ENCODE results near the gene RP2. TPM values are rescaled to one million over a fixed set of nuclear protein-coding genes. Genes with fewer than 3 reads are reported as not detected.

The RP2 gene
- total RNA-seq, 2 donors from 2014 or later = 6.6 to 7.1 TPM

GRCh38 chrX:46823481-46823880 is 13.4 kb upstream of the RP2 start:
- Mint-ChIP-seq H3K4me3 (no peak overlapping the region), H3K27ac (no peak overlapping the region), H3K27me3 (no peaks in the 10 kb centered on the region), H3K9me3 (peaks cover 10% of the 10 kb centered on the region), H3K36me3 (ENCODE audit: low read depth) (no peaks in the 10 kb centered on the region), H3K4me1 (no peaks in the 10 kb centered on the region)
- ATAC-seq (replicated peaks) = no peak

GRCh38 chrX:46831765-46832327 is 5.0 kb upstream of the RP2 start:
- Mint-ChIP-seq H3K36me3 (ENCODE audit: low read depth) (no peaks in the 10 kb centered on the region), H3K27me3 (no peaks in the 10 kb centered on the region), H3K27ac (peak overlapping the region; percentile 36)

GRCh38 chrX:46837558-46838485 is 979 bp downstream of the RP2 start:
- H3K4me1 Mint-ChIP-seq = no peaks in the 10 kb centered on the region
- ATAC-seq (replicated peaks) = peak; percentile 44
- no peaks in the 10 kb centered on the region for H3K9me3 Mint-ChIP-seq
- H3K4me3 Mint-ChIP-seq = peak overlapping the region; percentile 97
- peak overlapping the region; percentile 97 for H3K27ac Mint-ChIP-seq
- H3K27me3 Mint-ChIP-seq = no peaks in the 10 kb centered on the region
- no peaks in the 10 kb centered on the region for H3K36me3 Mint-ChIP-seq (ENCODE audit: low read depth)

More at GRCh38 chrX:46831765-46832327, 5.0 kb upstream of the RP2 start:
- H3K4me1 Mint-ChIP-seq = no peaks in the 10 kb centered on the region
- H3K9me3 Mint-ChIP-seq = no peaks in the 10 kb centered on the region
- no peak overlapping the region for H3K4me3 Mint-ChIP-seq
- ATAC-seq (replicated peaks) = peak; percentile 65

GRCh38 chrX:46838486-46838870 is 1.6 kb downstream of the RP2 start:
- H3K4me1 Mint-ChIP-seq = no peaks in the 10 kb centered on the region
- peak overlapping the region; percentile 97 for H3K4me3 Mint-ChIP-seq

GRCh38 chrX:46838974-46839480 is 2.2 kb downstream of the RP2 start:
- Mint-ChIP-seq H3K27me3 (no peaks in the 10 kb centered on the region), H3K4me3 (peak overlapping the region; percentile 97), H3K36me3 (ENCODE audit: low read depth) (no peaks in the 10 kb centered on the region), H3K27ac (no peak overlapping the region), H3K4me1 (no peaks in the 10 kb centered on the region), H3K9me3 (no peaks in the 10 kb centered on the region)
- no peak for ATAC-seq (replicated peaks)

More at GRCh38 chrX:46838486-46838870, 1.6 kb downstream of the RP2 start:
- Mint-ChIP-seq H3K36me3 (ENCODE audit: low read depth) (no peaks in the 10 kb centered on the region), H3K27me3 (no peaks in the 10 kb centered on the region), H3K9me3 (no peaks in the 10 kb centered on the region), H3K27ac (no peak overlapping the region)
- no peak for ATAC-seq (replicated peaks)

GRCh38 chrX:46840946-46841345 is 4.1 kb downstream of the RP2 start:
- no peak overlapping the region for H3K27ac Mint-ChIP-seq
- H3K27me3 Mint-ChIP-seq = no peaks in the 10 kb centered on the region
- no peaks in the 10 kb centered on the region for H3K4me1 Mint-ChIP-seq
- no peak for ATAC-seq (replicated peaks)
- H3K4me3 Mint-ChIP-seq = no peak overlapping the region
- H3K9me3 Mint-ChIP-seq = no peaks in the 10 kb centered on the region
- H3K36me3 Mint-ChIP-seq (ENCODE audit: low read depth) = no peaks in the 10 kb centered on the region

GRCh38 chrX:46841346-46841745 is 4.5 kb downstream of the RP2 start:
- Mint-ChIP-seq H3K4me3 (no peak overlapping the region), H3K36me3 (ENCODE audit: low read depth) (no peaks in the 10 kb centered on the region), H3K27ac (no peak overlapping the region), H3K27me3 (no peaks in the 10 kb centered on the region), H3K4me1 (no peaks in the 10 kb centered on the region), H3K9me3 (no peaks in the 10 kb centered on the region)
- no peak for ATAC-seq (replicated peaks)

GRCh38 chrX:46844913-46845312 is 8.1 kb downstream of the RP2 start:
- no peak for ATAC-seq (replicated peaks)
- H3K27me3 Mint-ChIP-seq = no peaks in the 10 kb centered on the region
- H3K9me3 Mint-ChIP-seq = no peaks in the 10 kb centered on the region
- H3K27ac Mint-ChIP-seq = no peak overlapping the region
- H3K4me3 Mint-ChIP-seq = no peak overlapping the region
- H3K4me1 Mint-ChIP-seq = no peaks in the 10 kb centered on the region
- H3K36me3 Mint-ChIP-seq (ENCODE audit: low read depth) = no peaks in the 10 kb centered on the region

GRCh38 chrX:46849933-46850332 is 13.1 kb downstream of the RP2 start:
- H3K4me3 Mint-ChIP-seq = no peak overlapping the region
- H3K4me1 Mint-ChIP-seq = peaks cover 7% of the 10 kb centered on the region
- H3K27ac Mint-ChIP-seq = no peak overlapping the region
- no peak for ATAC-seq (replicated peaks)
- peaks cover 18% of the 10 kb centered on the region for H3K36me3 Mint-ChIP-seq (ENCODE audit: low read depth)
- H3K27me3 Mint-ChIP-seq = no peaks in the 10 kb centered on the region
- H3K9me3 Mint-ChIP-seq = no peaks in the 10 kb centered on the region

GRCh38 chrX:46850771-46851170 is 13.9 kb downstream of the RP2 start:
- Mint-ChIP-seq H3K4me1 (peaks cover 7% of the 10 kb centered on the region), H3K27me3 (no peaks in the 10 kb centered on the region), H3K36me3 (ENCODE audit: low read depth) (peaks cover 22% of the 10 kb centered on the region), H3K4me3 (no peak overlapping the region), H3K27ac (no peak overlapping the region), H3K9me3 (no peaks in the 10 kb centered on the region)
- ATAC-seq (replicated peaks) = no peak

- Mint-ChIP-seq H3K27ac (no peak overlapping the region), H3K36me3 (ENCODE audit: low read depth) (peaks cover 45% of the 10 kb centered on the region), H3K27me3 (no peaks in the 10 kb centered on the region), H3K4me1 (no peaks in the 10 kb centered on the region), H3K9me3 (no peaks in the 10 kb centered on the region), H3K4me3 (no peak overlapping the region)
- no peak for ATAC-seq (replicated peaks)
Measured at GRCh38 chrX:46856483-46856882, 19.6 kb downstream of the RP2 start.

- no peaks in the 10 kb centered on the region for H3K4me1 Mint-ChIP-seq
- no peak overlapping the region for H3K4me3 Mint-ChIP-seq
- H3K27me3 Mint-ChIP-seq = no peaks in the 10 kb centered on the region
- no peak for ATAC-seq (replicated peaks)
- H3K36me3 Mint-ChIP-seq (ENCODE audit: low read depth) = peaks cover 35% of the 10 kb centered on the region
- H3K9me3 Mint-ChIP-seq = no peaks in the 10 kb centered on the region
- H3K27ac Mint-ChIP-seq = no peak overlapping the region
Measured at GRCh38 chrX:46860557-46860956, 23.7 kb downstream of the RP2 start.

GRCh38 chrX:46863072-46863471 is 26.2 kb downstream of the RP2 start:
- H3K36me3 Mint-ChIP-seq (ENCODE audit: low read depth) = peaks cover 41% of the 10 kb centered on the region
- no peaks in the 10 kb centered on the region for H3K4me1 Mint-ChIP-seq
- no peaks in the 10 kb centered on the region for H3K9me3 Mint-ChIP-seq
- H3K27me3 Mint-ChIP-seq = no peaks in the 10 kb centered on the region
- no peak overlapping the region for H3K27ac Mint-ChIP-seq
- ATAC-seq (replicated peaks) = no peak
- H3K4me3 Mint-ChIP-seq = no peak overlapping the region

- Mint-ChIP-seq H3K4me3 (no peak overlapping the region), H3K9me3 (no peaks in the 10 kb centered on the region), H3K27ac (no peak overlapping the region), H3K36me3 (ENCODE audit: low read depth) (peaks cover 40% of the 10 kb centered on the region), H3K27me3 (no peaks in the 10 kb centered on the region), H3K4me1 (no peaks in the 10 kb centered on the region)
- ATAC-seq (replicated peaks) = no peak
Measured at GRCh38 chrX:46864606-46865005, 27.8 kb downstream of the RP2 start.

GRCh38 chrX:46865281-46865680 is 28.4 kb downstream of the RP2 start:
- no peak for ATAC-seq (replicated peaks)
- Mint-ChIP-seq H3K27me3 (no peaks in the 10 kb centered on the region), H3K27ac (no peak overlapping the region), H3K4me3 (no peak overlapping the region), H3K9me3 (no peaks in the 10 kb centered on the region), H3K36me3 (ENCODE audit: low read depth) (peaks cover 33% of the 10 kb centered on the region), H3K4me1 (no peaks in the 10 kb centered on the region)
